GM21619 (cell line): ENCODE data around the gene TIGD1.

Source experiments
- ATAC-seq: cut with Tn5 transposase; IDR thresholded peaks from one replicate; pipeline ENCODE4 v1.9.1; 2021; ENCODE audit not compliant: unreplicated experiment

The TIGD1 gene

DNA sequence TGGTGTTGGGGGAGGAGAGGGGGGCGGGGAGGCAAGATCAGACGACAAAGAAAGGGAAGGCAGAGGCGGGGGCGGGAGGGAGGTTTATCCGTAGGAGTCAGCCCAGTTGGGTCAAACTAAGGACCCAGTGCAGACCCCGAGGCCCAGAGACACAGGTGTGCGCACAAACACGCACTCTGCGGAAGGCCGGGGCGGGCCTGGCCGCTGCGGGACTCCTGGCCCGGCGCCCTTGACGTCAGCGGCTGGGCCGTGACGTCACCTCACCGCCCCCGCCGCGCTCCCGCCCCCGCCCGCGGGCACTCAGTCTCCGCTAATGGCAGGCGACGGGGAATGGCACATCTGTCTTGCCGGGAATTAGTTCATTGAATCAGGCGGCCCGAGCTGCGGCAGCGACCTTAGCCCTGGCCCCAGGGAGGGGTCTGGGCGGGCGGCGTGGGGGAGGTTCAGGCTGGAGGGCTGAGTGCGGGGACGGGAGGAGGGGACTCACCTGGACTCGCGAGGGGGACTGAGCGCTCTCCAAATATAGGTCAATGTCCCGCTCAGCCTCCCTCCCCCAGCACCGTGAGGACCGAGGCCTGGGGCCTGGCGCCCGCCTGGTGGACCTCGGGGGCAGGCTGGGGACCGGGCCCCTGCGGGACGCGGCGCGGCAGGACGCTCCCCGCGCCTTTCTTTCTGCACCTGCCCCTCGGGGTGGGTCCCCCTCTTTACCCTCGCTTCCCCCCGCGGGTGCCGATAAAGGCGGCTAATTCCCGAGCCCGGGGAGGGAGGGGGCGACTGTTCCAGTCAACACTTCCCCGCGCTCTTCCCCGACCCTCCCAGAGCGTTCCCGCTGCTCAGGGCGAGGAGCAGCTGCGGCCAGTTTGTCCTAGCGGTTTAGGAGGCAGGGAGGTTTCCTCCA lies 47.2 kb downstream of the TIGD1 start:
- no peak for ATAC-seq

DNA sequence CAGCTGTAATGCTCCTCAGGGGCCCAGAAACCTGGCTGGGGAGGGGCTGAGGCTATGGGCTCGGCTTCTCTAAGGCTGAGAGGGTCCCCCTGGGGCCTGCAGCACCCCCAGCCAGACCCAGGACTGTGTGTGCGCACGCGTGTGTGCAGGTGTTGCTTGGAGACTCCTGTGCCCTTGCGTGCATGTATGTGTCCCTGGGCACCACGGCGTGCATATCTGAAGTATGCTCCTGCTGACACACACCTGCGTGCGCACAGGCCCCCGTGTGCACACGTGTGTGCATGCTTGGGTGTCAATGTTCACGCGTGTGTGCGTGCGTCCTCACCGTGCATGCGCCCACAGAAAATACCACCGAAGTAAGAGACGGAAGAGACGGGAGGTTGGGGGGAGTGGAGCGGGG lies 47.8 kb downstream of the TIGD1 start:
- no peak for ATAC-seq

DNA sequence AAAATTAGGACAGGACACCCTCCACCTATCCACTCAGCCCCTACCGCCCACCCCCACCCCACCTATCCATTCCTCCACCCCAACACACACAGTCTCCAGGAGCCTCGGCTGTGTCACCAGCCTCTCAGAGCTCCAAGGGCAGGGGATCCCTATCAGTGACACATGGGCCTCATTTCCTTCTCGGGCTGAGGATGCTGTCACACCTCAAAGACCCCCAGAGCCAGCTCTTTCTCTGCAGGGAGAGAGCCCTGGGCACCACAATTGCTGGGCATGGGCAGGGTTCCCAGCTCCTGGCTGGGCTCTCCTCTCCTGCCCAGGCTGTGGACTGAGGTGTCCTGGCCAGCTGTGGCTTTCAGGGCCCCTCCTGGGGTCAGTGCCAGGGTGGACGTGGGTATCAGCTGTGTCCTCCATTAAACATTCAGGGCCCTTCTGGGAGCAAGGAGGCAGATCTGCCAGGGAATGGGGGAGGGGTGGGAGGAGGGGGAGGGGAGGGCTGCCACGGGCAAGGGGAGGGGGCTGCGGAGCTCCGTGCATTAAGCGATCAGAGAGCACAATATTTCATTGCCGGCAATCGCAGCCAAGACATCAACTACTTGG lies 48.5 kb downstream of the TIGD1 start:
- ATAC-seq: no peak

GRCh38 chr2:232501331-232501771 lies 49.0 kb downstream of the TIGD1 start:
- ATAC-seq: no peak

- no peak for ATAC-seq
Observed at GRCh38 chr2:232498452-232498851, 51.9 kb downstream of the TIGD1 start.
